Fibroblast of villous mesenchyme (primary cell): ENCODE results near the gene POLR1D. TPM values are rescaled to one million over a fixed set of nuclear protein-coding genes. Genes with fewer than 3 reads are reported as not detected.

Experiments
- DNase-seq: peaks from one replicate; pipeline ENCODE4 v3.0.0-alpha.2; 2010; ENCODE audit warnings: low read depth
- H3K4me3 ChIP-seq: 2 replicates; pipeline ENCODE4 v1.5.1; 2011; ENCODE audit warnings: low read depth, mild to moderate bottlenecking, low read length
- CTCF ChIP-seq: IDR thresholded peaks from 2 replicates; pipeline ENCODE4 v1.5.1; 2012; ENCODE audit warnings: low read depth, mild to moderate bottlenecking, low read length; ENCODE audit not compliant: insufficient read depth
- total RNA-seq: library from RNA; depleted of rRNA; stranded (reverse); fragments of >200 nt; gene quantifications from 2 replicates; pipeline ENCODE4 v1.2.3, GENCODE V29; 2012

POLR1D gene
- total RNA-seq, 1 donor = 57.9 TPM

- TF ChIP-seq CTCF = no peak
- no peak overlapping the region for H3K4me3 ChIP-seq
- no peak for DNase-seq
These were observed 21.8 kb downstream of the POLR1D start for GRCh38 chr13:27643334-27644132.

DNA sequence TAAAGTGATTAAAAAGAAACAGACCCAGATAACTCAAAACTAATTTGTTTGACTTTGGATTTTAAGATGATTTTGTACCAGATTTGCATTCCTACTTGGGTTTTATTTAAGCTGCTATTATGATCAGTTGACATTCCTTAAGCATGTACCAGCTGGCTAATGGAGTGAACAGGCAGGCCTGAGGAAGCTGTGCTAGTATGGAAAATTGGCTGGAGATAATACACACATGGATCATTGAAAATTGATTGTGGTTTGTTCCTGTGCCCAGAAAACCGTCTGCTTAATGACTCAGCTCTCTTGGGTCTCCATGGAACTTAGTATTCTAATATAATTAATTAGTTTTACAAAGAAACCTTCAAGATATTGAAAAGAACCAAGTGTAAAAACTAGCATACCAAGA, 22.6 kb downstream of the POLR1D start:
- no peak for TF ChIP-seq CTCF
- no peak overlapping the region for H3K4me3 ChIP-seq
- peak; percentile 71 for DNase-seq

DNA sequence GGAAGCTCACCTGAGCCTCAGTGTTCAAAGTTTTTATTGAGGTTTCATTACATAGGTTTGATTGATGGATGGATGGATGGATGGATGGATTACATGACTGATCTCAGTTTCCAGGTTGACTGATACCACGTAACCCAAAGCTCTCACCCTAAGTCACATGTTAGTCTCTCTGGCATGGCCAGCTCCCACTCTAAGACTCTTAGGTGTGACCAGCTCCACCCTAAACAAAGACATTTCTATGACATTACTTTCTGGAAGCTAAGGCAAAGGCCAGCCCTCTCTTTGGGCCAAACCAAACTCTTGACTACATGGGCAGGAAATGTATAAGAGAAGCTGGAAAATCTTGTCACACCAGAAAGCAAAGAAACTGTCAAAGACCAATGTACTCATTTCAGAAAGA, 28.6 kb downstream of the POLR1D start:
- no peak for DNase-seq
- no peak overlapping the region for H3K4me3 ChIP-seq
- no peak for TF ChIP-seq CTCF

GRCh38 chr13:27654059-27654458, 32.4 kb downstream of the POLR1D start:
- H3K4me3 ChIP-seq = no peak overlapping the region
- DNase-seq = no peak
- no peak for TF ChIP-seq CTCF

DNA sequence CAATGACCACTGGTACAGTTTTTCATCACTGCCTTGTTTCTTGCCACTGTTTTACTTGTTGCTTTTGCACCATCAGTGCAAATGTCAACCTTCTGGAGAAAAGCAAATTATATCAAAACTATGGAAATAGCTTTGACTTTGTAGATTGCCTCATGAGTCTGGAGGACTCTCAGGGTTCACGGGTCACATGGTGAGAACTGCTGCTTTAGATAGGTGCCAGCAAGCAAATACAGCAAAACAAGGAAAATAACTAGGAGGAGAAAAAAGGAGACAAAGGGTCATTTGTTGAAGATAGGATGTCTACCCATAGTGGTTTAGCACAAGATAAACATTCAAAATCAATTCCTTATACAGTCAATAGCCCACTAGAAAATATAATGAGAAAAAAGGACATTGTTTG, 33.1 kb downstream of the POLR1D start:
- DNase-seq = no peak
- H3K4me3 ChIP-seq = no peak overlapping the region
- TF ChIP-seq CTCF = no peak

DNA sequence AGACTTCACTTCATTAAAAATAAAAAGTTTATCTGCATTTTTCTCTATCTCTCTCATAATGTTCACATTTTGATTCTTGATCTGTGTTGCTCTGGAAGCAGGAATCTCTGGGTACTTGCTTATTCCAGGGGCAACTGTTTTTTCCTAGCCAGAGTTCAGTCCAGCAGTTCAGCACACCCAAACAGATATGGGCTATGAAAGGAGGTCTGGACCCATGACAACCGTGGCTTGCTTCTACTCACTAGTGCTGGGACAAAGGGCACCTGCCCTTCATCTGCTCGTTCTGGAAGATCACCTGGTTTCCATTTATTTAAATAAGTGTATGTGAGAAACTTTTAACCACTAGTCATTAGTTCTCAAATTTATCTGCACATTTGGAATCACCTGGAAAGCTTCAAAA, 36.0 kb downstream of the POLR1D start:
- DNase-seq = no peak
- no peak for TF ChIP-seq CTCF
- H3K4me3 ChIP-seq = no peak overlapping the region

GRCh38 chr13:27658546-27658945, 36.9 kb downstream of the POLR1D start:
- no peak for TF ChIP-seq CTCF
- peak; percentile 43 for DNase-seq
- H3K4me3 ChIP-seq = no peak overlapping the region
